Measurements from ENCODE around the gene CHRND.

DNA sequence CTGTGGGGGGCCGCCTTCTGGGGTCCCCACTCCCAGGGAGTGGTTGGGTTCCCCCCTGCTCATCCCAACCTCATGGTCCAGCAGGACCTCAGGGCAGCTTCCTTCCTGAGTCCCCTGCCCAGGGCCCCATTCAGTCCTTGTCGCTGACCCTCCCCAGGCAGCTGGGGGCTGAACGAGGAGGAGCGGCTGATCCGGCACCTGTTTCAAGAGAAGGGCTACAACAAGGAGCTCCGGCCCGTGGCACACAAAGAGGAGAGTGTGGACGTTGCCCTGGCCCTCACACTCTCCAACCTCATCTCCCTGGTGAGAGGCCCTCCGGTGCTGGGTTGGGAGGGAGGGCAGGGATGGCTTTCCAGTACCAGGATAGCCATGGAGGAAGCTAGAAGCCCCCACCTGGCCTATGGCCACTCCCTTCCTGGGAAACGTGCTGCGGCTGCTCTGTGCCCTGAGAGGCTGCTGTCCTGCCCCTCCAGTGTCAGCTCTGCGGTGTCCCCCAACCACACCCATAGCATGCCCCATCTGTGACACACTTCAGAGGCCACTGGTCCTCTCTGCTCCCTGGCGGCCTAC is 497 bp downstream of the CHRND start:
- TF ChIP-seq, protein P1, sequence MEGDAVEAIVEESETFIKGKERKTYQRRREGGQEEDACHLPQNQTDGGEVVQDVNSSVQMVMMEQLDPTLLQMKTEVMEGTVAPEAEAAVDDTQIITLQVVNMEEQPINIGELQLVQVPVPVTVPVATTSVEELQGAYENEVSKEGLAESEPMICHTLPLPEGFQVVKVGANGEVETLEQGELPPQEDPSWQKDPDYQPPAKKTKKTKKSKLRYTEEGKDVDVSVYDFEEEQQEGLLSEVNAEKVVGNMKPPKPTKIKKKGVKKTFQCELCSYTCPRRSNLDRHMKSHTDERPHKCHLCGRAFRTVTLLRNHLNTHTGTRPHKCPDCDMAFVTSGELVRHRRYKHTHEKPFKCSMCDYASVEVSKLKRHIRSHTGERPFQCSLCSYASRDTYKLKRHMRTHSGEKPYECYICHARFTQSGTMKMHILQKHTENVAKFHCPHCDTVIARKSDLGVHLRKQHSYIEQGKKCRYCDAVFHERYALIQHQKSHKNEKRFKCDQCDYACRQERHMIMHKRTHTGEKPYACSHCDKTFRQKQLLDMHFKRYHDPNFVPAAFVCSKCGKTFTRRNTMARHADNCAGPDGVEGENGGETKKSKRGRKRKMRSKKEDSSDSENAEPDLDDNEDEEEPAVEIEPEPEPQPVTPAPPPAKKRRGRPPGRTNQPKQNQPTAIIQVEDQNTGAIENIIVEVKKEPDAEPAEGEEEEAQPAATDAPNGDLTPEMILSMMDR (conservative IDR thresholded peaks at IDR 0.05; ENCODE audit: low read depth, low read length): no peak
- TF ChIP-seq CEBPB (IDR thresholded peaks at IDR 0.05; ENCODE audit: low read depth, low read length) (no peak), FOS (IDR thresholded peaks at IDR 0.05; ENCODE audit: low read depth, low read length) (no peak), SMC3 (IDR thresholded peaks at IDR 0.05; ENCODE audit: low read depth, low read length) (no peak), POLR2A (IDR thresholded peaks at IDR 0.05; ENCODE audit: low read depth, low read length) (no peak), BHLHE40 (IDR thresholded peaks at IDR 0.05; ENCODE audit: low read depth, low read length) (no peak), MAFK (IDR thresholded peaks at IDR 0.05; ENCODE audit: low read depth, low read length) (no peak)
- TF ChIP-seq, protein P2, sequence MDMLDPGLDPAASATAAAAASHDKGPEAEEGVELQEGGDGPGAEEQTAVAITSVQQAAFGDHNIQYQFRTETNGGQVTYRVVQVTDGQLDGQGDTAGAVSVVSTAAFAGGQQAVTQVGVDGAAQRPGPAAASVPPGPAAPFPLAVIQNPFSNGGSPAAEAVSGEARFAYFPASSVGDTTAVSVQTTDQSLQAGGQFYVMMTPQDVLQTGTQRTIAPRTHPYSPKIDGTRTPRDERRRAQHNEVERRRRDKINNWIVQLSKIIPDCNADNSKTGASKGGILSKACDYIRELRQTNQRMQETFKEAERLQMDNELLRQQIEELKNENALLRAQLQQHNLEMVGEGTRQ (IDR thresholded peaks at IDR 0.05; ENCODE audit: low read depth, low read length): no peak
